D721Med (cell line): ENCODE data around the gene CACNG5.

ENCODE experiments used
- DNase-seq: peaks from one replicate; pipeline ENCODE4 v3.0.0; 2011; ENCODE audit warnings: low spot score; ENCODE audit not compliant: insufficient read length
- FAIRE-seq: peaks from 2 replicates; lab custom pipeline; 2011; peaks lifted over from hg19 to GRCh38; lab: Jason Lieb, UNC
- TF ChIP-seq, protein P1 (sequence below): IDR thresholded peaks from 2 replicates; pipeline ENCODE4 v1.5.1; 2012; ENCODE audit warnings: mild to moderate bottlenecking, control low read depth; ENCODE audit not compliant: insufficient read depth; ENCODE audit errors: missing control alignments

Gene CACNG5

DNA sequence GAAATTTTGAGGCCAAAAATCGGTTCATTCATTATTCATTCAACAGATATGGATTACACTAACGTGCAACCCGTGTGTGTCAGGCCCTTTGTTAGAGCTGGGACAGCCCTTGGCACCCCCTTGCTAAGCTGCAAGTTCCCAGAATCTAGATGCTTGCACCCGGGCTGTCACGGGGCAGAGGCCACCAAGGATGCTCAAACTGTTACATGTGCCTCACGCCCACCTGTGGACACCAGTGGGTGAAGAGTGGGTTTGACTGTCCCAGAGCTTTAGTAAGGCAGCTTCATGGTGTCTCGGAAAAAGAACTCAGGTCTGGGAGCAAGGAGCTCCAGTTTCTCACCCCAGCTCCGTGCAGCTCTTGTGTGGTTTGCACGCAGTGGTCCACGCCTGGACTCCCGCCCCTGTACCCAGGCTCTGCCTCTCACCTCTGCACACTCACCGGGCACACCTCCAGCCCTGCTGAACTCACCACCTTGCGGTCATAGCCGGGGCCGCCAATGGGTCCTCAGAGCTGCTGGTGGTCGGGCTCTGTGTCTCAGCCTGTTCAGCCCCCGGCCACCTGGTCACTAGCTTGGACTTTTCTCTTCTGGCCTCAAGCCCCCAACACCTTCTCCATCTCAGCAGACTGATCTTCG lies 75.9 kb downstream of the CACNG5 start:
- DNase-seq (no peak), FAIRE-seq (no peak)

DNA sequence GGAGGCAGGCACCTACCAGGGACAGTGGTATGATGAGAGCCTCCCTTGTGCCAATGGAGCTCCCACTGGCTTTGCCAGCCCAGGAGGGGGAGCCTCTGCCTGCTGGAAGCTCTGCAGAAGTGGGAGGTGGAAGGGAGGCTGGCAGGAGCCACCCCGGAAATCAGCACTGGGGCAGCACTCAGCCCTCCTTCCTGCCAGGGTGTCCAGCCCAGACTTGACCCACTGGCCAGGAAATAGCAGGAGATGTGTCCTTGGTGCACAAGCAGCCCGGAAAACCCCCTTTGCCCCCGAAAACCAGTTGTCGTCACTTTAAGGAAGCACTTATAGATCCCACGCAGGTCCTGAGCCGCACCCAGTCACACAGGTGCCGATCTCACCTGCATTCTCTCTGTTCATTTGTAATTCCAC lies 80.3 kb downstream of the CACNG5 start:
- FAIRE-seq (no peak), DNase-seq (no peak)
- TF ChIP-seq, protein P1, sequence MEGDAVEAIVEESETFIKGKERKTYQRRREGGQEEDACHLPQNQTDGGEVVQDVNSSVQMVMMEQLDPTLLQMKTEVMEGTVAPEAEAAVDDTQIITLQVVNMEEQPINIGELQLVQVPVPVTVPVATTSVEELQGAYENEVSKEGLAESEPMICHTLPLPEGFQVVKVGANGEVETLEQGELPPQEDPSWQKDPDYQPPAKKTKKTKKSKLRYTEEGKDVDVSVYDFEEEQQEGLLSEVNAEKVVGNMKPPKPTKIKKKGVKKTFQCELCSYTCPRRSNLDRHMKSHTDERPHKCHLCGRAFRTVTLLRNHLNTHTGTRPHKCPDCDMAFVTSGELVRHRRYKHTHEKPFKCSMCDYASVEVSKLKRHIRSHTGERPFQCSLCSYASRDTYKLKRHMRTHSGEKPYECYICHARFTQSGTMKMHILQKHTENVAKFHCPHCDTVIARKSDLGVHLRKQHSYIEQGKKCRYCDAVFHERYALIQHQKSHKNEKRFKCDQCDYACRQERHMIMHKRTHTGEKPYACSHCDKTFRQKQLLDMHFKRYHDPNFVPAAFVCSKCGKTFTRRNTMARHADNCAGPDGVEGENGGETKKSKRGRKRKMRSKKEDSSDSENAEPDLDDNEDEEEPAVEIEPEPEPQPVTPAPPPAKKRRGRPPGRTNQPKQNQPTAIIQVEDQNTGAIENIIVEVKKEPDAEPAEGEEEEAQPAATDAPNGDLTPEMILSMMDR: peak; percentile 31

More for the DNA sequence above, 75.9 kb downstream of the CACNG5 start:
- TF ChIP-seq, protein P1: no peak

DNA sequence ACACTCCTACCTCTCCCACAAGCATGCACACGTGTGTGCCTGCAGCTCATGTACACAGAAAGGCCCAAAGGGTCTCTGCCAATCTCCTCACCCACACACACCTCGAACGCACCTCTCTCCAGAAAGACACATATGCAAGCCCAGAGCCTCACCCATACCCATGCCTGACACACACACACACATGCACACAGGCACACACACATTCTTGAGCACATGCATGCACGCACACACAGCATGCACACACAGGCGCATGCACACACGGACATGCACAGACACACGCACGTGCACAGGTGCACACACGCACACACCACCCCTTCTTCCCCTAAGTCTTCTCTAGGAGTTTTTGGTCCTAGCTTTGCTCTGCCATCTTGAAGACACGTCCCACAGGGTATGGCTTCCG lies 80.9 kb downstream of the CACNG5 start:
- DNase-seq: no peak
- TF ChIP-seq, protein P1: no peak

DNA sequence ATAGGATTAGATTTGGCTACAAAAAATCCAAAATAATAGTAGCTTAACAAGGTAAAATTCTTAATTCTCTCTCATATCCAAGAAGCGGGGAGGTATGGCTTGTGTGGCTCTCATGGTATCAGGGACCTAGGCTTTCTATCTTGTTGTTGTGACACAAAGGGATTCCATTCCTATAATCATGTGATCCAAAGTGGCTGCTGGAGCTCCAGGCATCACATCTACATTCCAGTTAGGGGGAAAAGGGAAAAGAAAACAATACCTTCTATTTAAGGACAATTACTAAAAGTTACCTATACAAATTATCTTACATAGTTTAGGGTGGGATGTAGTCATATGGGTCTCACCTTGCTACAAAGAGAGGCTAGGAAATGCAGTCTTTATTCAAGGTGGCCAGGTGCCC lies 82.0 kb downstream of the CACNG5 start:
- FAIRE-seq: no peak
- no peak for DNase-seq
- TF ChIP-seq, protein P1: no peak

More for the DNA sequence above, 80.9 kb downstream of the CACNG5 start:
- no peak for FAIRE-seq

DNA sequence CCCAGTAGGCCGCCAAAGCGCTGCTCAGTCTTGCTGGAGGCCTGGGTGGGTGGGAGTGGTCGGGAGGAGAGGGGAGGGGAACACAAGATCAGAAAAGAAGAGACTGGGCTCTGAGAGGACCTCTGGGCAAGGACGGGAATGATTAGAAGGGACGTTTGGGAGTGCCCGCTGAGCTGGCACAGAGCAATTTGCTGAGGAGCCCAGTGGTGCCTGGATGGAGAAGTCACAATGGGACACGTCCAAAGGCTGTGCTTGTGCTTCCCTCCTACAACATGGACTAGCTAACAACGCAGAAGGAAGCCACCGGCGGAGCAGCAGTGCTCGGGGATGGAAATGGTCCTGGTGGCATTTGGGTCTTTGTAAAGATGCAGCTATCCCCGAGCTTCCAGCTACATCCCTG lies 84.0 kb downstream of the CACNG5 start:
- TF ChIP-seq, protein P1: no peak
- DNase-seq (no peak), FAIRE-seq (no peak)

DNA sequence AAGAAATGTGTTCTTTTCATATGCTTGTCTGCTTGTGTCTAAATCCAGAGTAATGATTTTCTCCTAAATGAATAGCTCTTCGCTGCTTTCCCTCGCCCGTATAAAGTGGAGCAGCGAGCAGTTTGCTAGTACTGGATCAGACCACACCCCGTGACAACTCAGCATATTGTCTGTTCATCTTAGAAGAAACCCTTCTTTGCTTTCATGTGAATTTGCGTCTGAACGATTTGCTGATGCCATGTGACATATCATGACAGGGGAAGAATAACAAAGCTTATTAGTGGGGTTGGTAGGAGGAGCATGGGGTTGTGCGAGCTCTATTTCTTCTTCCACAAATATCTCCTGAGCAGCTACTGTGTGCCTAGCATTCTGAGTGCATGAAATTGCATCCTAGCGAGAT lies 85.5 kb downstream of the CACNG5 start:
- FAIRE-seq (no peak), DNase-seq (no peak)
- TF ChIP-seq, protein P1: no peak

DNA sequence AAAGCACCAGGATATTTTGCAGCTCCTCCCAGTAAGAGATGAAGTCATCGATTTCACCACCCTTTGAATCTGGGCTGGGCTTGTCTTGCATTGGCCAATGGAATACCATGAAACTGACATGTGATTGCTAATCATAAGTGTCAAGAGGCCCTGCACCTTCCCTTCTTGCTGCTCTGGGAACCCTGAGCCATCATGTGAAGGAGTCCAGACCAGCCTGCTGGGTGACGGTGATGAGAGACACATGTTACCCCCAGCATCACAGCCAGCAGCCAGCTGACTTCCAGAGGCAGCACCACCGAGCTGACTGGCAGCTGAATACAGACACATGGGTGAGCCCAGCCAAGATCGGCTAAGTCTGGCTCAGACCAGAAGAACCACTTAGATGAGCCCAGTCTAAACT lies 86.0 kb downstream of the CACNG5 start:
- DNase-seq (no peak), FAIRE-seq (no peak)
- TF ChIP-seq, protein P1: no peak
